H1 (cell line): ENCODE results near the gene RAD51B. TPM values are rescaled to one million over a fixed set of nuclear protein-coding genes. Genes with fewer than 3 reads are reported as not detected.

Source experiments
- CTCF ChIA-PET: fragments of 300-600 bp; sonication (Branson Sonifier 250); formaldehyde crosslinking; loops from one replicate; lab custom pipeline; 2021; ENCODE audit not compliant: partially characterized antibody; lab: Charles Lee
- POLR2A ChIA-PET: fragments of 300-600 bp; sonication (Branson Sonifier 250); formaldehyde crosslinking; loops from one replicate; lab custom pipeline; 2021; ENCODE audit warnings: inconsistent platforms; ENCODE audit not compliant: partially characterized antibody; lab: Charles Lee
- DNase-seq, 2 experiments: peaks; one replicate each; pipeline versions ENCODE4 v3.0.0 to v3.0.0-alpha.2; 2010 to 2022; ENCODE audit warnings: low spot score in 2 of 2, low read depth in 1 of 2, mixed read lengths in 1 of 2
- FAIRE-seq: peaks from 2 replicates; lab custom pipeline; 2011; peaks lifted over from hg19 to GRCh38; lab: Jason Lieb, UNC
- H2AFZ ChIP-seq: 2 replicates; pipeline ENCODE4 v1.8.1; 2012; ENCODE audit warnings: low read length, inconsistent platforms
- H2AK5ac ChIP-seq: 2 replicates; pipeline ENCODE4 v1.6.1; 2013; ENCODE audit warnings: low read depth, low read length
- H2BK120ac ChIP-seq: replicated peaks from 2 replicates; pipeline ENCODE3; 2013; ENCODE audit warnings: low read depth, low read length, inconsistent platforms
- H2BK12ac ChIP-seq: 2 replicates; pipeline ENCODE4 v1.6.1; 2013; ENCODE audit warnings: low read depth, low read length
- H2BK15ac ChIP-seq: 2 replicates; pipeline ENCODE4 v1.6.1; 2013; ENCODE audit warnings: low read length
- H2BK20ac ChIP-seq: 2 replicates; pipeline ENCODE4 v1.6.1; 2013; ENCODE audit warnings: low read length
- H2BK5ac ChIP-seq: 2 replicates; pipeline ENCODE4 v1.6.1; 2013; ENCODE audit warnings: low read depth, low read length
- H3K14ac ChIP-seq: 2 replicates; pipeline ENCODE4 v1.6.1; 2013; ENCODE audit warnings: inconsistent platforms; ENCODE audit not compliant: insufficient read length
- H3K18ac ChIP-seq: 2 replicates; pipeline ENCODE4 v1.6.1; 2013; ENCODE audit warnings: low read length; ENCODE audit errors: extremely low read depth
- H3K23ac ChIP-seq: 2 replicates; pipeline ENCODE4 v1.6.1; 2013; ENCODE audit warnings: inconsistent platforms; ENCODE audit not compliant: insufficient read length
- H3K23me2 ChIP-seq: 2 replicates; pipeline ENCODE4 v1.6.1; 2013; ENCODE audit warnings: low read depth, low read length
- H3K27ac ChIP-seq: 2 replicates; pipeline ENCODE4 v1.6.1; 2011; ENCODE audit warnings: low read depth, low read length, inconsistent platforms
- H3K27me3 ChIP-seq, 4 experiments: replicated peaks in 1 of 4; 1 replicate in 1 of 4; 2 replicates in 3 of 4; pipeline versions ENCODE4 v1.6.1 to v1.8.1; 2011 to 2013; ENCODE audit warnings: low read length in 3 of 4, mild to moderate bottlenecking in 3 of 4, inconsistent platforms in 2 of 4, mixed read lengths in 2 of 4, moderate library complexity in 1 of 4; ENCODE audit not compliant: control insufficient read depth in 3 of 4, insufficient read depth in 3 of 4; ENCODE audit errors: extremely low read depth in 1 of 4
- H3K36me3 ChIP-seq, 4 experiments: 2 replicates each; pipeline versions ENCODE4 v1.6.1 to v1.8.1; 2011 to 2013; ENCODE audit warnings: mild to moderate bottlenecking in 4 of 4, low read length in 3 of 4, moderate library complexity in 2 of 4, control low read depth in 1 of 4, inconsistent platforms in 1 of 4; ENCODE audit not compliant: insufficient read depth in 4 of 4, control insufficient read depth in 2 of 4
- H3K4ac ChIP-seq: replicated peaks from 2 replicates; pipeline ENCODE3; 2013; ENCODE audit warnings: low read length, low read depth, mixed read lengths, inconsistent platforms; ENCODE audit not compliant: insufficient read length
- H3K4me1 ChIP-seq, 4 experiments: replicated peaks in 1 of 4; 1 replicate in 1 of 4; 2 replicates in 3 of 4; pipeline versions ENCODE4 v1.6.1 to v1.8.1; 2011 to 2013; ENCODE audit warnings: low read length in 3 of 4, inconsistent platforms in 2 of 4, mixed read lengths in 1 of 4; ENCODE audit not compliant: insufficient read depth in 4 of 4, control insufficient read depth in 3 of 4
- H3K4me2 ChIP-seq, 2 experiments: 2 replicates each; pipeline versions ENCODE4 v1.6.1 to v1.8.1; 2011 to 2013; ENCODE audit warnings: low read depth in 2 of 2, low read length in 2 of 2, control low read depth in 1 of 2, inconsistent platforms in 1 of 2, mild to moderate bottlenecking in 1 of 2; ENCODE audit not compliant: insufficient read depth in 1 of 2
- H3K4me3 ChIP-seq, 4 experiments: fragments of 200-600, 300-600 bp in 1 of 4; sonication (generic), shearing (Covaris generic), sonication (Bioruptor Twin) in 1 of 4; 2 replicates each; pipeline versions ENCODE4 v1.5.1 to v1.8.1; 2011 to 2016; ENCODE audit warnings: low read length in 4 of 4, low read depth in 3 of 4, control low read depth in 2 of 4, inconsistent platforms in 2 of 4, mild to moderate bottlenecking in 2 of 4, mixed read lengths in 1 of 4, moderate library complexity in 1 of 4; ENCODE audit not compliant: insufficient read depth in 2 of 4; ENCODE audit errors: extremely low read depth in 1 of 4
- H3K56ac ChIP-seq: replicated peaks from 2 replicates; pipeline ENCODE3; 2013; ENCODE audit warnings: low read depth, mild to moderate bottlenecking, mixed read lengths, low read length, inconsistent platforms; ENCODE audit not compliant: insufficient read length
- H3K79me1 ChIP-seq: 2 replicates; pipeline ENCODE4 v1.6.1; 2013; ENCODE audit warnings: low read depth, low read length, control low read depth
- H3K79me2 ChIP-seq, 2 experiments: 2 replicates each; pipeline versions ENCODE4 v1.6.1 to v1.8.1; 2012 to 2013; ENCODE audit warnings: low read length in 2 of 2, mild to moderate bottlenecking in 2 of 2, inconsistent platforms in 1 of 2; ENCODE audit not compliant: insufficient read depth in 2 of 2, control insufficient read depth in 1 of 2
- H3K9ac ChIP-seq, 4 experiments: replicated peaks in 1 of 4; 1 replicate in 1 of 4; 2 replicates in 3 of 4; pipeline versions ENCODE4 v1.6.1 to v1.8.1; 2011 to 2013; ENCODE audit warnings: low read depth in 3 of 4, low read length in 3 of 4, control low read depth in 2 of 4, mild to moderate bottlenecking in 2 of 4, moderate library complexity in 2 of 4, inconsistent platforms in 1 of 4; ENCODE audit errors: extremely low read depth in 1 of 4
- H3K9me3 ChIP-seq, 2 experiments: 2 replicates each; pipeline versions ENCODE4 v1.6.1 to v1.8.1; 2012 to 2013; ENCODE audit warnings: mild to moderate bottlenecking in 2 of 2, moderate library complexity in 2 of 2, control low read depth in 1 of 2, inconsistent platforms in 1 of 2, low read depth in 1 of 2, low read length in 1 of 2, mixed read lengths in 1 of 2; ENCODE audit not compliant: insufficient read depth in 2 of 2
- H4K20me1 ChIP-seq, 2 experiments: replicated peaks in 1 of 2; 2 replicates each; pipeline versions ENCODE3 to v1.8.1; 2011 to 2013; ENCODE audit warnings: inconsistent platforms in 2 of 2, low read length in 2 of 2, mild to moderate bottlenecking in 1 of 2; ENCODE audit not compliant: insufficient read depth in 2 of 2, control insufficient read depth in 1 of 2
- H4K5ac ChIP-seq: 2 replicates; pipeline ENCODE4 v1.6.1; 2013; ENCODE audit warnings: low read length, low read depth, mixed read lengths, inconsistent platforms; ENCODE audit not compliant: insufficient read length
- H4K8ac ChIP-seq: 2 replicates; pipeline ENCODE4 v1.8.0; 2013; ENCODE audit warnings: mild to moderate bottlenecking, moderate library complexity, low read length, inconsistent platforms; ENCODE audit not compliant: insufficient read depth; ENCODE audit errors: extremely low read depth
- H4K91ac ChIP-seq: replicated peaks from 2 replicates; pipeline ENCODE3; 2013; ENCODE audit warnings: low read length, mixed read lengths, inconsistent platforms; ENCODE audit not compliant: insufficient read length
- ATF2 ChIP-seq: IDR thresholded peaks from 2 replicates; pipeline ENCODE4 v1.6.1; 2012; ENCODE audit warnings: low read length, inconsistent platforms
- CTCF ChIP-seq, 3 experiments: IDR thresholded peaks; 1 replicate in 2 of 3; 2 replicates in 1 of 3; pipeline versions ENCODE4 v1.5.1 to v1.6.1; 2011; ENCODE audit warnings: low read length in 3 of 3, mild to moderate bottlenecking in 3 of 3, inconsistent platforms in 2 of 3, low read depth in 1 of 3, moderate library complexity in 1 of 3; ENCODE audit not compliant: insufficient read depth in 1 of 3; ENCODE audit errors: control extremely low read depth in 1 of 3
- EGR1 ChIP-seq: IDR thresholded peaks from 2 replicates; pipeline ENCODE4 v1.6.1; 2011; ENCODE audit warnings: low read depth, low read length, borderline replicate concordance
- JUN ChIP-seq: IDR thresholded peaks from 2 replicates; pipeline ENCODE4 v1.6.1; 2011; ENCODE audit warnings: low read depth, mild to moderate bottlenecking, improper control_type of control experiment, low read length
- KDM4A ChIP-seq: IDR thresholded peaks from one replicate; pipeline ENCODE4 v1.7.1; 2012; ENCODE audit warnings: low read depth, mild to moderate bottlenecking, moderate library complexity, low read length, inconsistent platforms; ENCODE audit not compliant: severe bottlenecking
- RBBP5 ChIP-seq: IDR thresholded peaks from 2 replicates; pipeline ENCODE4 v1.7.1; 2012; ENCODE audit warnings: low read depth, mild to moderate bottlenecking, inconsistent platforms, low read length, moderate library complexity, borderline replicate concordance
- SIX5 ChIP-seq: IDR thresholded peaks from 2 replicates; pipeline ENCODE4 v1.6.1; 2011; ENCODE audit warnings: mild to moderate bottlenecking, low read depth, low read length
- WGBS, 2 experiments: shearing (Covaris generic) in 1 of 2; methylation state at CpG; one replicate each; pipeline versions ENCODE4 v1.1.6 to v1.1.7; 2013 to 2015; ENCODE audit warnings: low lambda C conversion rate in 2 of 2, mixed read lengths in 2 of 2, inconsistent platforms in 1 of 2, low coverage in 1 of 2, missing lambda C conversion rate in 1 of 2; ENCODE audit not compliant: insufficient replicate concordance in 2 of 2, insufficient coverage in 1 of 2, insufficient read length in 1 of 2; ENCODE audit errors: extremely low coverage in 1 of 2, missing lambda C conversion rate in 1 of 2; 5-methylcytosine and 5-hydroxymethylcytosine counted together
- polyA plus RNA-seq, 7 experiments: library from polyadenylated mRNA; depleted of rRNA in 3 of 7; stranded (reverse) in 5 of 7; unstranded in 2 of 7; fragments of >200 nt in 5 of 7; fragments of 200-250 nt in 2 of 7; gene quantifications; 1 replicate in 5 of 7; 2 replicates in 1 of 7; 4 replicates in 1 of 7; pipeline versions ENCODE4 v1.2.1 to v1.2.3, GENCODE V29; 2011 to 2013; ENCODE audit warnings: missing spikeins in 2 of 7, mixed read lengths in 2 of 7
- total RNA-seq: library from RNA; stranded (reverse); fragmentation: NEBNext Ultra II Directional; extraction: Animal tissue kit (Norgen Biotek cat#: 25700); gene quantifications from 2 replicates; pipeline ENCODE4 v1.2.1, GENCODE V29; 2021

The RAD51B gene
- total and polyA plus RNA-seq, 2 of the 8 experiments (the other 6 are each of a cell fraction or from before 2014, with no cell fraction given) = 3.9 to 14.9 TPM

GRCh38 chr14:67971627-67972625, 152.3 kb downstream of the RAD51B start:
- no peak overlapping the region for H3K14ac ChIP-seq
- ChIA-PET CTCF (no interaction called here), POLR2A (no interaction called here)
- no peak overlapping the region for H2BK15ac ChIP-seq
- no peak overlapping the region for H3K27ac ChIP-seq
- 69% methylated on average over 4 of the region's 4 CpGs; no CpG with 5 or more reads in 1 of the 2 experiments for WGBS, 2 experiments
- no peak overlapping the region for H3K56ac ChIP-seq
- DNase-seq (no peak), FAIRE-seq (no peak)
- peaks cover 0 to 12% (median 2%) of the 10 kb centered on the region in 4 experiments; a peak in 1 of 8 replicates for H3K36me3 ChIP-seq
- H3K18ac ChIP-seq = no peak overlapping the region
- H3K9ac ChIP-seq = no peak overlapping the region
- peaks cover 0 to 10% (median 2%) of the 10 kb centered on the region in 4 experiments; a peak in 2 of 7 replicates for H3K4me1 ChIP-seq
- H4K5ac ChIP-seq = no peak overlapping the region
- H2BK5ac ChIP-seq = no peak overlapping the region
- H3K23me2 ChIP-seq = no peaks in the 10 kb centered on the region
- no peaks in the 10 kb centered on the region for H3K79me1 ChIP-seq
- H2AK5ac ChIP-seq = no peak overlapping the region
- H3K4me3 ChIP-seq = no peak overlapping the region
- no peak overlapping the region for H4K91ac ChIP-seq
- no peaks in the 10 kb centered on the region for H4K20me1 ChIP-seq
- no peaks in the 10 kb centered on the region for H3K27me3 ChIP-seq
- peaks cover 11 to 21% of the 10 kb centered on the region in 2 experiments; a peak in 2 of 4 replicates for H3K9me3 ChIP-seq
- H2BK12ac ChIP-seq = no peak overlapping the region
- no peak overlapping the region for H2BK120ac ChIP-seq
- H3K4ac ChIP-seq = no peak overlapping the region
- H2BK20ac ChIP-seq = no peak overlapping the region
- no peak overlapping the region for H3K4me2 ChIP-seq
- no peaks in the 10 kb centered on the region for H3K79me2 ChIP-seq
- no peak overlapping the region for H4K8ac ChIP-seq
- H3K23ac ChIP-seq = no peak overlapping the region
- no peak overlapping the region for H2AFZ ChIP-seq
- no peak for TF ChIP-seq KDM4A
- no peak for TF ChIP-seq RBBP5
- no peak for TF ChIP-seq ATF2
- TF ChIP-seq SIX5 = no peak
- no peak for TF ChIP-seq EGR1
- no peak for TF ChIP-seq JUN
- TF ChIP-seq CTCF (IDR thresholded peaks at IDR 0.05; ENCODE audit: control extremely low read depth in 1 of 3, insufficient read depth in 1 of 3, low read depth in 1 of 3, low read length in 3 of 3) = no peak
